Heart left ventricle (tissue), 16 donors: Measurements from ENCODE around the gene GGNBP2. TPM values are rescaled to one million over a fixed set of nuclear protein-coding genes. Genes with fewer than 3 reads are reported as not detected.

Source experiments
- ATAC-seq, 4 donors: fragments of 200-7000 bp; cut with Tn5 transposase; one replicate each; pipeline ENCODE4 v1.9.1; 2020 to 2022; ENCODE audit warnings: moderate library complexity in 4 of 4, mild to moderate bottlenecking in 3 of 4, moderate number of reproducible peaks in 1 of 4
- DNase-seq, 5 donors: peaks; one replicate each; pipeline ENCODE4 v3.0.0-alpha.2; 2020
- H3K27ac ChIP-seq, 12 donors: fragments of 200-600 bp; sonication (generic) in 4 of 12; one replicate each; pipeline versions ENCODE4 v1.5.0 to v1.8.0; 2016 to 2022; ENCODE audit warnings: mild to moderate bottlenecking in 2 of 12
- H3K27me3 ChIP-seq, 9 donors: fragments of 200-600 bp; sonication (generic) in 2 of 9; one replicate each; pipeline versions ENCODE4 v1.5.1 to v1.8.0; 2016 to 2022; ENCODE audit warnings: mild to moderate bottlenecking in 3 of 9
- H3K36me3 ChIP-seq, 9 donors: fragments of 200-600 bp; sonication (generic) in 2 of 9; one replicate each; pipeline versions ENCODE4 v1.5.0 to v1.8.0; 2018 to 2022; ENCODE audit warnings: mild to moderate bottlenecking in 2 of 9
- H3K4me1 ChIP-seq, 12 donors: fragments of 200-600 bp; sonication (generic) in 4 of 12; one replicate each; pipeline versions ENCODE4 v1.5.0 to v1.8.0; 2016 to 2022; ENCODE audit warnings: mild to moderate bottlenecking in 3 of 12
- H3K4me3 ChIP-seq, 12 donors: fragments of 200-600 bp; sonication (generic) in 4 of 12; one replicate each; pipeline versions ENCODE4 v1.5.0 to v1.8.0; 2017 to 2022; ENCODE audit warnings: mild to moderate bottlenecking in 9 of 12, moderate library complexity in 4 of 12
- H3K9me3 ChIP-seq, 12 donors: fragments of 200-600 bp; sonication (generic) in 4 of 12; one replicate each; pipeline versions ENCODE4 v1.5.0 to v1.8.0; 2016 to 2022; ENCODE audit warnings: mild to moderate bottlenecking in 1 of 12
- CTCF ChIP-seq, 12 donors: fragments of 200-600 bp; sonication (generic) in 4 of 12; IDR thresholded peaks; one replicate each; pipeline versions ENCODE4 v1.5.0 to v1.8.0; 2018 to 2022; ENCODE audit warnings: antibody characterized with exemption in 12 of 12, mild to moderate bottlenecking in 5 of 12
- POLR2A ChIP-seq, 2 donors: fragments of 450-650 bp; IDR thresholded peaks; one replicate each; pipeline ENCODE4 v1.6.1; 2017; ENCODE audit warnings: antibody characterized with exemption in 2 of 2, mild to moderate bottlenecking in 2 of 2, moderate library complexity in 2 of 2
- WGBS, 4 donors: extraction: QIAGEN DNeasy Blood & Tissue Kit in 2 of 4; methylation state at CpG; one replicate each; pipeline versions ENCODE4 v1.1.5 to v1.1.7; 2013 to 2018; 5-methylcytosine and 5-hydroxymethylcytosine counted together
- intact Hi-C, 10 donors: fragments of 100-400 bp; cut with DNase I; formaldehyde crosslinking; loops; one replicate each; pipeline versions ENCODE4 v1.11.1 to v1.14.2; 2022
- polyA plus RNA-seq, 2 donors: library from polyadenylated mRNA; stranded (reverse); fragments of 200-250 nt; gene quantifications; one replicate each; pipeline ENCODE4 v1.2.3, GENCODE V29; 2013
- total RNA-seq, 9 donors: library from RNA; depleted of rRNA in 2 of 9; stranded (reverse); fragments of >200 nt in 2 of 9; fragmentation: NEBNext Ultra II Directional in 3 of 9; extraction: Animal tissue kit (Norgen Biotek cat#: 25700) in 3 of 9; gene quantifications; one replicate each; pipeline versions ENCODE4 v1.1.0 to v1.2.4, GENCODE V29; 2016 to 2023
- donor health status: ischemic (EF 13 %, LVEDD 7.1; RV severe dilation, severe dysfunction).
- donor health status: healthy with polysubstance abuse.
- donor health status: DM: no; HTN: yes; CAD: no.
- donor health status: DM: no; HTN: no; CAD: no.
- donor health status: ischemic (EF 25% LVEDD 6.9; RV normal size, moderate dysfunction).
- donor health status: ischemic (EF 25% LVEDD 5.7; RV mildly dilated, moderate dysfunction).
- donor health status: healthy.
- donor health status: DM: yes; HTN: yes; CAD: no.
- donor health status: ischemic (EF 35%, LVEDD 5.7; RV mildly dilated, moderate dysfunction).
- donor health status: nonischemic (EF 11% LVEDD 7.7; RV severe dilation, severe dysfunction).
- donor health status: DM: yes; HTN: yes; CAD: no.
- donor health status: PGD.
- donor health status: ischemic (EF 29% LVEDD 5.4; RV normal size, mild dysfunction).
- donor health status: nonischemic (EF 23%, LVEDD 6.1; RV moderate dilation, normal function).

The GGNBP2 gene
- total and polyA plus RNA-seq, 11 donors = 27.4 to 62.9 (median 40.5) TPM

- Histone ChIP-seq H3K9me3 (no peaks in the 10 kb centered on the region), H3K36me3 (peaks cover 0 to 94% (median 92%) of the 10 kb centered on the region in 9 donors), H3K27me3 (no peaks in the 10 kb centered on the region), H3K4me1 (peaks cover 0 to 6% (median 2%) of the 10 kb centered on the region in 12 donors), H3K4me3 (no peak overlapping the region), H3K27ac (no peak overlapping the region)
- intact Hi-C loops = loop anchor here in 2 of 10 donors (2.0 to 5.0 kb wide), 2 partner anchors 35 to 39 kb away; no protein-coding TSS in a partner anchor
- no peak for DNase-seq
- 88 to 96% (median 95%) methylated on average over 2 of the region's 2 CpGs for WGBS, 4 donors
- no peak for ATAC-seq
- no peak for TF ChIP-seq POLR2A (IDR thresholded peaks at IDR 0.05)
These were observed 41.4 kb downstream of the GGNBP2 start for GRCh38 chr17:36586138-36586537.

DNA sequence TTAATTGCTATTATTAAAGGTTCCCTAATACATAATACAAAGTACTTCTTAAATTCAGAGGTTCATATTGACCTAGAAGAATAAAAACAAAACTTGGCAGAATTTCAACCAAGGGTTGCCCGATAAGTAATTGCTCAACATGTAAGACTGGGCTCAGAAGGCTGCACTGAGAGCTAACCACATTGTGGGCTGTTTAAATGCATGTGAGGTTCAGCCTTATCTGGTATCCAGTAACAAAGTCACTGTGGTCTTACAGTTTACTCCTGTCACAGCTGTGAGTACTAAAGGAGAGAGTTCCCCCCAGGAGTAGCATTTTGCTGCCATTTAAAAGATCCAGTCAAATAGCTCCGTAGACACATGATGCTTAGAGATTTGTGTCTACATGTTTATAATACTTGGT, 45.4 kb downstream of the GGNBP2 start:
- DNase-seq = no peak
- Histone ChIP-seq H3K27me3 (no peaks in the 10 kb centered on the region), H3K27ac (no peak overlapping the region), H3K4me1 (peaks cover 0 to 33% (median 15%) of the 10 kb centered on the region in 12 donors), H3K4me3 (no peak overlapping the region), H3K9me3 (no peaks in the 10 kb centered on the region), H3K36me3 (peaks cover 0 to 55% (median 52%) of the 10 kb centered on the region in 9 donors)
- WGBS, 4 donors = 70 to 79% (median 77%) methylated on average over 2 of the region's 2 CpGs
- ATAC-seq = no peak
- intact Hi-C loops = loop anchor here in 6 of 10 donors (5.0 to 10.0 kb wide), 4 partner anchors 43 to 895 kb away; partner anchors contain the start of genes AATF (in 1 of the 6), DUSP14 (in 1 of the 6) and ZNHIT3 (in 1 of the 6)
- TF ChIP-seq POLR2A (IDR thresholded peaks at IDR 0.05) (no peak), CTCF (IDR thresholded peaks at IDR 0.05) (no peak)

DNA sequence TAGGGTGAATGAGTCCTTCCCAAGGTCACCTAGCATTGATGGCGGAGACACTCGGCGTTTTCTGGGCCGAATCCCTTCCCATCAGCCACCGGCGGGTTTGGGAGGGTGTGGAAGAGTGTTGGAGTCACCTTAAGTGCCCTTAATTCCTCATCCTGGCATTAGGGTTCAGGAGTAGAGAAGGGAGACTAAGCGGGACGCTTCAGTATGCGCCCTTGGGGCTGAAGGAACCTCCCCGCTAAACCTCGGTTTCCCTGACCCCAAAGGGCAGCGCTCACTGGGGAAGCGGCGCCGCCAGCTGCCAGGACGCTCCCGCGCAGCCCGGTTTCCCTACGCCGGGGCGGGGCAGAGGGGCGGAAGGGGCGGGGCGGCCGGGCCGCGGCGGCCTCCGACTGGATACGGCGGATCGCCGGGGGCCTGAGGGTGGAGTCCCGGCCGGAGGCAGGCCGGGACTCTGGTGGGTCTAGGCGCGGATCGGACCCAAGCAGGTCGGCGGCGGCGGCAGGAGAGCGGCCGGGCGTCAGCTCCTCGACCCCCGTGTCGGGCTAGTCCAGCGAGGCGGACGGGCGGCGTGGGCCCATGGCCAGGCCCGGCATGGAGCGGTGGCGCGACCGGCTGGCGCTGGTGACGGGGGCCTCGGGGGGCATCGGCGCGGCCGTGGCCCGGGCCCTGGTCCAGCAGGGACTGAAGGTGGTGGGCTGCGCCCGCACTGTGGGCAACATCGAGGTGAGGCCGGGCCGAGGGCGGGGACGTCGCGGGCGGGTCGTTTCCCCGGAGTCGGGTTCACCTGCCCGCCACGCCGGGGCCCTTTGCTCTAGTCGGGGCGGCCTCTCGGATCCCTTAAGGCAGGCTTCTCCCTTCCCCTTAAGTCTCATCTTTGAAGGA, 47.0 kb downstream of the GGNBP2 start, which contains the start of gene DHRS11:
Gene DHRS11, plus strand, starts transcription at position 446 of the 882 bp plus-strand sequence. Its CDS starts 131 bp downstream, at position 577.
- Histone ChIP-seq H3K9me3 (no peaks in the 10 kb centered on the region), H3K27me3 (no peaks in the 10 kb centered on the region), H3K36me3 (peaks cover 0 to 39% (median 36%) of the 10 kb centered on the region in 9 donors), H3K4me1 (peaks cover 0 to 33% (median 15%) of the 10 kb centered on the region in 12 donors), H3K27ac (peak within 1 kb of the TSS in 11 of 12 donors; percentile 24 to 86 (median 75)), H3K4me3 (peak within 1 kb of the TSS; percentile 73 to 100 (median 90))
- TF ChIP-seq CTCF (IDR thresholded peaks at IDR 0.05) (peak in 1 of 12 donors; percentile 21), POLR2A (IDR thresholded peaks at IDR 0.05) (peak in 1 of 2 donors; percentile 46)
- 1% methylated on average over 35 to 87 of the region's 87 CpGs for WGBS, 4 donors
- peak; percentile 87 to 92 (median 89) for DNase-seq
- intact Hi-C loops = loop anchor here in 6 of 10 donors (5.0 to 10.0 kb wide), 4 partner anchors 44 to 893 kb away; partner anchors contain the start of genes AATF (in 1 of the 6), DUSP14 (in 1 of the 6) and ZNHIT3 (in 1 of the 6)
- ATAC-seq = peak; percentile 88 to 97 (median 96)

GRCh38 chr17:36592316-36592715, 47.6 kb downstream of the GGNBP2 start:
- DNase-seq = peak in 3 of 5 donors; percentile 19 to 40 (median 32)
- peak in 2 of 4 donors; percentile 18 to 25 for ATAC-seq
- Histone ChIP-seq H3K9me3 (no peaks in the 10 kb centered on the region), H3K27me3 (no peaks in the 10 kb centered on the region), H3K27ac (peak overlapping the region in 9 of 12 donors; percentile 59 to 86 (median 78)), H3K4me1 (peaks cover 0 to 33% (median 15%) of the 10 kb centered on the region in 12 donors), H3K4me3 (peak overlapping the region; percentile 73 to 100 (median 90)), H3K36me3 (peaks cover 0 to 32% (median 30%) of the 10 kb centered on the region in 9 donors)
- WGBS, 4 donors = 4 to 20% (median 5%) methylated on average over 9 to 20 of the region's 20 CpGs
- intact Hi-C loops = loop anchor here in 6 of 10 donors (5.0 to 10.0 kb wide), 4 partner anchors 45 to 892 kb away; partner anchors contain the start of genes AATF (in 1 of the 6), DUSP14 (in 1 of the 6) and ZNHIT3 (in 1 of the 6)
- TF ChIP-seq POLR2A (IDR thresholded peaks at IDR 0.05) (no peak), CTCF (IDR thresholded peaks at IDR 0.05) (no peak)
